OCI-LY3 (cell line): Measurements from ENCODE around the gene MOB3C.
A peak's percentile ranks its signal among the peaks of the same experiment; 100 is the strongest.

Experiments used
- H2AFZ ChIP-seq: fragments of 200-600, 300-600 bp; shearing (Covaris generic); 2 replicates; pipeline ENCODE4 v1.6.0; 2014; ENCODE audit warnings: antibody characterized with exemption, low read depth, low read length
- H3K27ac ChIP-seq: fragments of 200-600, 300-600 bp; sonication (generic); 2 replicates; pipeline ENCODE4 v1.5.1; 2014; ENCODE audit warnings: mild to moderate bottlenecking, low read length, moderate library complexity, mixed read lengths
- H3K27me3 ChIP-seq: fragments of 200-600, 300-600 bp; sonication (generic); 2 replicates; pipeline ENCODE4 v1.6.1; 2014; ENCODE audit warnings: low read depth, low read length, mixed read lengths
- H3K36me3 ChIP-seq: fragments of 200-600, 300-600 bp; sonication (generic); replicated peaks from 2 replicates; pipeline ENCODE3; 2014; ENCODE audit warnings: low read depth, low read length, mixed read lengths
- H3K4me1 ChIP-seq: fragments of 300-600, 200-600 bp; sonication (generic); 2 replicates; pipeline ENCODE4 v1.6.1; 2014; ENCODE audit warnings: low read length, mixed read lengths
- H3K4me2 ChIP-seq: fragments of 200-600, 300-600 bp; sonication (generic); 2 replicates; pipeline ENCODE4 v1.6.1; 2014; ENCODE audit warnings: low read length, mixed read lengths
- H3K4me3 ChIP-seq: fragments of 300-600, 200-600 bp; sonication (generic); 2 replicates; pipeline ENCODE4 v1.5.1; 2014; ENCODE audit warnings: antibody characterized with exemption, mild to moderate bottlenecking, low read length, moderate library complexity
- H3K79me2 ChIP-seq: fragments of 300-600, 200-600 bp; shearing (Covaris generic); 2 replicates; pipeline ENCODE4 v1.6.1; 2014; ENCODE audit warnings: mild to moderate bottlenecking, low read length, mixed read lengths
- H3K9ac ChIP-seq: fragments of 300-600, 200-600 bp; shearing (Covaris generic); 2 replicates; pipeline ENCODE4 v1.6.0; 2014; ENCODE audit warnings: mild to moderate bottlenecking, low read length, moderate library complexity
- H3K9me3 ChIP-seq: fragments of 200-600, 300-600 bp; shearing (Covaris generic); 2 replicates; pipeline ENCODE4 v1.6.1; 2014; ENCODE audit warnings: low read length, mixed read lengths; ENCODE audit not compliant: insufficient read depth
- H4K20me1 ChIP-seq: fragments of 200-600, 300-600 bp; sonication (generic); 2 replicates; pipeline ENCODE4 v1.6.1; 2016; ENCODE audit warnings: low read length, mixed read lengths; ENCODE audit not compliant: insufficient read depth
- EZH2phosphoT487 ChIP-seq: fragments of 200-600 bp; shearing (Covaris generic); IDR thresholded peaks from 2 replicates; pipeline ENCODE4 v1.6.1; 2018; ENCODE audit warnings: antibody characterized with exemption, mixed run types, low read depth
- TF ChIP-seq, protein P1 (sequence below): fragments of 200-600, 300-600 bp; sonication (generic); IDR thresholded peaks from 2 replicates; pipeline ENCODE4 v1.5.1; 2014; ENCODE audit warnings: antibody characterized with exemption, low read length, low read depth

The MOB3C gene

GRCh38 chr1:46603858-46604549 lies 12.6 kb downstream of the MOB3C start, which contains the start of gene MKNK1:
TSS of gene MKNK1 (minus strand) at chr1:46604268. CDS start at chr1:46583327, 20,941 bp downstream.
- H3K79me2 ChIP-seq, result no peaks in the 10 kb centered on the region
- H2AFZ ChIP-seq, result peak within 1 kb of the TSS; percentile 88
- peak within 1 kb of the TSS; percentile 79 for H3K9ac ChIP-seq
- peak within 1 kb of the TSS; percentile 74 for H3K4me2 ChIP-seq
- TF ChIP-seq EZH2phosphoT487, result no peak
- TF ChIP-seq, protein P1, sequence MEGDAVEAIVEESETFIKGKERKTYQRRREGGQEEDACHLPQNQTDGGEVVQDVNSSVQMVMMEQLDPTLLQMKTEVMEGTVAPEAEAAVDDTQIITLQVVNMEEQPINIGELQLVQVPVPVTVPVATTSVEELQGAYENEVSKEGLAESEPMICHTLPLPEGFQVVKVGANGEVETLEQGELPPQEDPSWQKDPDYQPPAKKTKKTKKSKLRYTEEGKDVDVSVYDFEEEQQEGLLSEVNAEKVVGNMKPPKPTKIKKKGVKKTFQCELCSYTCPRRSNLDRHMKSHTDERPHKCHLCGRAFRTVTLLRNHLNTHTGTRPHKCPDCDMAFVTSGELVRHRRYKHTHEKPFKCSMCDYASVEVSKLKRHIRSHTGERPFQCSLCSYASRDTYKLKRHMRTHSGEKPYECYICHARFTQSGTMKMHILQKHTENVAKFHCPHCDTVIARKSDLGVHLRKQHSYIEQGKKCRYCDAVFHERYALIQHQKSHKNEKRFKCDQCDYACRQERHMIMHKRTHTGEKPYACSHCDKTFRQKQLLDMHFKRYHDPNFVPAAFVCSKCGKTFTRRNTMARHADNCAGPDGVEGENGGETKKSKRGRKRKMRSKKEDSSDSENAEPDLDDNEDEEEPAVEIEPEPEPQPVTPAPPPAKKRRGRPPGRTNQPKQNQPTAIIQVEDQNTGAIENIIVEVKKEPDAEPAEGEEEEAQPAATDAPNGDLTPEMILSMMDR, result no peak
- no peaks in the 10 kb centered on the region for H4K20me1 ChIP-seq
- no peak within 1 kb of the TSS for H3K27ac ChIP-seq
- peaks cover 10% of the 10 kb centered on the region; the same call in 1 of the 2 replicates for H3K4me1 ChIP-seq
- no peaks in the 10 kb centered on the region for H3K36me3 ChIP-seq
- H3K9me3 ChIP-seq, result no peaks in the 10 kb centered on the region
- peak within 1 kb of the TSS; percentile 95 for H3K4me3 ChIP-seq
- H3K27me3 ChIP-seq, result no peaks in the 10 kb centered on the region

GRCh38 chr1:46603481-46603857 lies 13.1 kb downstream of the MOB3C start:
- Histone ChIP-seq H3K27me3 (no peaks in the 10 kb centered on the region), H3K4me1 (peaks cover 13% of the 10 kb centered on the region), H3K4me3 (peak overlapping the region; percentile 95), H3K9me3 (no peaks in the 10 kb centered on the region), H3K27ac (no peak overlapping the region), H3K4me2 (peak overlapping the region; percentile 74), H4K20me1 (no peaks in the 10 kb centered on the region), H3K79me2 (no peaks in the 10 kb centered on the region), H2AFZ (peak overlapping the region; percentile 88; the same call in 1 of the 2 replicates), H3K9ac (peak overlapping the region; percentile 79), H3K36me3 (no peaks in the 10 kb centered on the region)
- TF ChIP-seq EZH2phosphoT487, result no peak
- TF ChIP-seq, protein P1, result no peak

DNA sequence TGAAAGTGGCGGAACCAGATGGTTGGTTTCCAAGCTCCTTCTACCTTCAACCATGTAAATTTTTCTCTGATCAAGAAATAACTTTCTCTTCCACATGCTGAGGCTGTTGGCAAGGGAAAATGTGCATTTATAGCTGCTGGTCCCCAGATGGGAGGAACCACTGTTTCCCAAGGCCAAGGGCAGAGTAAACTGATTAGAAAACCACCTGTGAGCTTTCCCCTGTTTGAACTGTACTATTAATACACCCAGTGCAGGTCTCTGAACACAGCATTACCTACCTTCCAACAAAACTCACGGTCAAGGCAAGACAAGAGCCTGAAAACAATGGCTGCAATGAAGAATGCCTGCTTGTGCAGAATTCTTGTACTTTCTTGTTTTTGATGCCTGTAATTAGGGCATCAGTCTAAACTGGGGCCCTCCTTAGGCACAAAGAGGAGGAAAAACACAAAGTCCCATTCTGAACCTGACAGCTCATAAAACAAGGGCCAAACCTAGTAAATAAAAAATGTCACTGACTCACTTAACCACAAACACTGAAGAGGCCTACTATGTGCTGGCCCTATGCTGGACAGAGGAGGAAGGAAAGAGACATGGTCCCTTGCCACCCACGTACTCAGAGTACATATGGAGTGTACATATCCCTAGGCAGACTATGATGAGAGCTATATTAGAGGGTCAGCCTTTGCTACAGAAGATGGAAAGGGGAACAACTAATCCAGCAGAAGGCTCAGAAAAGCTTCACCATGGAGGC lies 15.2 kb downstream of the MOB3C start:
- peaks cover 13% of the 10 kb centered on the region for H3K4me1 ChIP-seq
- TF ChIP-seq, protein P1, result no peak
- TF ChIP-seq EZH2phosphoT487, result no peak
- H3K4me2 ChIP-seq, result no peak overlapping the region
- H3K79me2 ChIP-seq, result no peaks in the 10 kb centered on the region
- H3K9ac ChIP-seq, result no peak overlapping the region
- H3K4me3 ChIP-seq, result no peak overlapping the region
- H3K27ac ChIP-seq, result no peak overlapping the region
- H3K36me3 ChIP-seq, result no peaks in the 10 kb centered on the region
- H2AFZ ChIP-seq, result no peak overlapping the region
- H4K20me1 ChIP-seq, result no peaks in the 10 kb centered on the region
- no peaks in the 10 kb centered on the region for H3K27me3 ChIP-seq
- H3K9me3 ChIP-seq, result no peaks in the 10 kb centered on the region
